Heart left ventricle (tissue), 16 donors: ENCODE measurements around the gene SERP2. TPM values are rescaled to one million over a fixed set of nuclear protein-coding genes. Genes with fewer than 3 reads are reported as not detected.

Experiments
- ATAC-seq, 4 donors: fragments of 200-7000 bp; cut with Tn5 transposase; one replicate each; pipeline ENCODE4 v1.9.1; 2020 to 2022; ENCODE audit warnings: moderate library complexity in 4 of 4, mild to moderate bottlenecking in 3 of 4, moderate number of reproducible peaks in 1 of 4
- DNase-seq, 5 donors: peaks; one replicate each; pipeline ENCODE4 v3.0.0-alpha.2; 2020
- H3K27ac ChIP-seq, 12 donors: fragments of 200-600 bp; sonication (generic) in 4 of 12; one replicate each; pipeline versions ENCODE4 v1.5.0 to v1.8.0; 2016 to 2022; ENCODE audit warnings: mild to moderate bottlenecking in 2 of 12
- H3K27me3 ChIP-seq, 9 donors: fragments of 200-600 bp; sonication (generic) in 2 of 9; one replicate each; pipeline versions ENCODE4 v1.5.1 to v1.8.0; 2016 to 2022; ENCODE audit warnings: mild to moderate bottlenecking in 3 of 9
- H3K36me3 ChIP-seq, 9 donors: fragments of 200-600 bp; sonication (generic) in 2 of 9; one replicate each; pipeline versions ENCODE4 v1.5.0 to v1.8.0; 2018 to 2022; ENCODE audit warnings: mild to moderate bottlenecking in 2 of 9
- H3K4me1 ChIP-seq, 12 donors: fragments of 200-600 bp; sonication (generic) in 4 of 12; one replicate each; pipeline versions ENCODE4 v1.5.0 to v1.8.0; 2016 to 2022; ENCODE audit warnings: mild to moderate bottlenecking in 3 of 12
- H3K4me3 ChIP-seq, 12 donors: fragments of 200-600 bp; sonication (generic) in 4 of 12; one replicate each; pipeline versions ENCODE4 v1.5.0 to v1.8.0; 2017 to 2022; ENCODE audit warnings: mild to moderate bottlenecking in 9 of 12, moderate library complexity in 4 of 12
- H3K9me3 ChIP-seq, 12 donors: fragments of 200-600 bp; sonication (generic) in 4 of 12; one replicate each; pipeline versions ENCODE4 v1.5.0 to v1.8.0; 2016 to 2022; ENCODE audit warnings: mild to moderate bottlenecking in 1 of 12
- POLR2A ChIP-seq, 2 donors: fragments of 450-650 bp; IDR thresholded peaks; one replicate each; pipeline ENCODE4 v1.6.1; 2017; ENCODE audit warnings: antibody characterized with exemption in 2 of 2, mild to moderate bottlenecking in 2 of 2, moderate library complexity in 2 of 2
- WGBS, 4 donors: extraction: QIAGEN DNeasy Blood & Tissue Kit in 2 of 4; methylation state at CpG; one replicate each; pipeline versions ENCODE4 v1.1.5 to v1.1.7; 2013 to 2018; 5-methylcytosine and 5-hydroxymethylcytosine counted together
- intact Hi-C, 10 donors: fragments of 100-400 bp; cut with DNase I; formaldehyde crosslinking; loops; one replicate each; pipeline versions ENCODE4 v1.11.1 to v1.14.2; 2022
- polyA plus RNA-seq, 2 donors: library from polyadenylated mRNA; stranded (reverse); fragments of 200-250 nt; gene quantifications; one replicate each; pipeline ENCODE4 v1.2.3, GENCODE V29; 2013
- total RNA-seq, 9 donors: library from RNA; depleted of rRNA in 2 of 9; stranded (reverse); fragments of >200 nt in 2 of 9; fragmentation: NEBNext Ultra II Directional in 3 of 9; extraction: Animal tissue kit (Norgen Biotek cat#: 25700) in 3 of 9; gene quantifications; one replicate each; pipeline versions ENCODE4 v1.1.0 to v1.2.4, GENCODE V29; 2016 to 2023
- TF ChIP-seq, protein P1 (sequence below), 12 donors: fragments of 200-600 bp; sonication (generic) in 4 of 12; IDR thresholded peaks; one replicate each; pipeline versions ENCODE4 v1.5.0 to v1.8.0; 2018 to 2022; ENCODE audit warnings: antibody characterized with exemption in 12 of 12, mild to moderate bottlenecking in 5 of 12
- donor health status: ischemic (EF 13 %, LVEDD 7.1; RV severe dilation, severe dysfunction).
- donor health status: healthy with polysubstance abuse.
- donor health status: DM: no; HTN: yes; CAD: no.
- donor health status: DM: no; HTN: no; CAD: no.
- donor health status: ischemic (EF 25% LVEDD 6.9; RV normal size, moderate dysfunction).
- donor health status: ischemic (EF 25% LVEDD 5.7; RV mildly dilated, moderate dysfunction).
- donor health status: healthy.
- donor health status: DM: yes; HTN: yes; CAD: no.
- donor health status: ischemic (EF 35%, LVEDD 5.7; RV mildly dilated, moderate dysfunction).
- donor health status: nonischemic (EF 11% LVEDD 7.7; RV severe dilation, severe dysfunction).
- donor health status: DM: yes; HTN: yes; CAD: no.
- donor health status: PGD.
- donor health status: ischemic (EF 29% LVEDD 5.4; RV normal size, mild dysfunction).
- donor health status: nonischemic (EF 23%, LVEDD 6.1; RV moderate dilation, normal function).

The SERP2 gene
- total and polyA plus RNA-seq, 11 donors: 9.6 to 16.6 (median 12.9) TPM

DNA sequence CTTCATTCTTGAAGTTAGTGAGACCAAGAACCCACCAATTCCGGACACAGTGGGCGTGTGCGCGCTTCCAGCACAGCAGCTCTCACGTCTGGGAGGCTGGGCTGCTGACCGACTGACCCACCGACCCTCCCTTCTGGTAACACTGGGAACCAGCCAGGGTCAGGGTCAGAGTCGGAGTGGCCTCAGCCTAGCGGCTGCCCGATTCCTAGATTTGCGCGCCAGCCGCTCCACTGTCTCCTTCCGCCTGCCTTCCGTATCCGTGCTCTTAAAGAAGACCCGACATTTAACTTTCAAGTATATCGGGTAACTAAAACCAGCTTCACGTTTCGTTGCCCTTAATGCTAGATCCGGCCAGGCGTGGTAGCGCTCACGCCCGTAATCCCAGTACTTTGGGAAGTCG, 41.1 kb downstream of the SERP2 start:
- Histone ChIP-seq H3K27me3 (no peaks in the 10 kb centered on the region), H3K4me3 (no peak overlapping the region), H3K9me3 (no peaks in the 10 kb centered on the region), H3K27ac (no peak overlapping the region), H3K4me1 (no peaks in the 10 kb centered on the region), H3K36me3 (no peaks in the 10 kb centered on the region)
- no peak for DNase-seq
- TF ChIP-seq, protein P1, sequence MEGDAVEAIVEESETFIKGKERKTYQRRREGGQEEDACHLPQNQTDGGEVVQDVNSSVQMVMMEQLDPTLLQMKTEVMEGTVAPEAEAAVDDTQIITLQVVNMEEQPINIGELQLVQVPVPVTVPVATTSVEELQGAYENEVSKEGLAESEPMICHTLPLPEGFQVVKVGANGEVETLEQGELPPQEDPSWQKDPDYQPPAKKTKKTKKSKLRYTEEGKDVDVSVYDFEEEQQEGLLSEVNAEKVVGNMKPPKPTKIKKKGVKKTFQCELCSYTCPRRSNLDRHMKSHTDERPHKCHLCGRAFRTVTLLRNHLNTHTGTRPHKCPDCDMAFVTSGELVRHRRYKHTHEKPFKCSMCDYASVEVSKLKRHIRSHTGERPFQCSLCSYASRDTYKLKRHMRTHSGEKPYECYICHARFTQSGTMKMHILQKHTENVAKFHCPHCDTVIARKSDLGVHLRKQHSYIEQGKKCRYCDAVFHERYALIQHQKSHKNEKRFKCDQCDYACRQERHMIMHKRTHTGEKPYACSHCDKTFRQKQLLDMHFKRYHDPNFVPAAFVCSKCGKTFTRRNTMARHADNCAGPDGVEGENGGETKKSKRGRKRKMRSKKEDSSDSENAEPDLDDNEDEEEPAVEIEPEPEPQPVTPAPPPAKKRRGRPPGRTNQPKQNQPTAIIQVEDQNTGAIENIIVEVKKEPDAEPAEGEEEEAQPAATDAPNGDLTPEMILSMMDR (IDR thresholded peaks at IDR 0.05): no peak
- TF ChIP-seq POLR2A (IDR thresholded peaks at IDR 0.05): no peak
- intact Hi-C loops: no loop called here
- WGBS, 4 donors: 95 to 97% (median 96%) methylated on average over 26 of the region's 26 CpGs
- ATAC-seq: no peak

DNA sequence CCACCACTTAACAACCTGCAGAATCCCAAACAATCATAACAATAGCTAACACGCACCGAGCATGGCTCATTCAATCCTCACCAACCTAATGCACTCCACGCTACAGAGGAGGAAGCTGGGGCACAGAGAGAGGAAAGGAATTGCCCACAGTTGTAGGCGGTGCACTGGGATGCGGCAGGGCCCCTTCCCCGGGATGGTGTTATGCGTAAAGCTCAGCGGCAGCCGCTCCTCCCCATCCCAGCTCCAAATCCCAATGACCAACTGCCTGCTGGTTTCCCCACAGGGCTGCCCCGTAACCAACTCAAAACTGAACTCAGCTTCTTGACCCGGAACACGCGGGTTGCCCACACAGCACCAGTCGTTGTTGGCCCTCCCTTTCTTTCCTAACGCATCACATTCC, 42.2 kb downstream of the SERP2 start:
- H3K27me3 ChIP-seq: no peaks in the 10 kb centered on the region
- no peak overlapping the region for H3K4me3 ChIP-seq
- H3K27ac ChIP-seq: no peak overlapping the region
- H3K9me3 ChIP-seq: no peaks in the 10 kb centered on the region
- ATAC-seq (no peak), DNase-seq (no peak)
- H3K4me1 ChIP-seq: no peaks in the 10 kb centered on the region
- H3K36me3 ChIP-seq: no peaks in the 10 kb centered on the region
- TF ChIP-seq, protein P1 (IDR thresholded peaks at IDR 0.05): no peak
- no peak for TF ChIP-seq POLR2A (IDR thresholded peaks at IDR 0.05)
- intact Hi-C loops: no loop called here
- 87 to 91% (median 88%) methylated on average over 15 of the region's 15 CpGs for WGBS, 4 donors

DNA sequence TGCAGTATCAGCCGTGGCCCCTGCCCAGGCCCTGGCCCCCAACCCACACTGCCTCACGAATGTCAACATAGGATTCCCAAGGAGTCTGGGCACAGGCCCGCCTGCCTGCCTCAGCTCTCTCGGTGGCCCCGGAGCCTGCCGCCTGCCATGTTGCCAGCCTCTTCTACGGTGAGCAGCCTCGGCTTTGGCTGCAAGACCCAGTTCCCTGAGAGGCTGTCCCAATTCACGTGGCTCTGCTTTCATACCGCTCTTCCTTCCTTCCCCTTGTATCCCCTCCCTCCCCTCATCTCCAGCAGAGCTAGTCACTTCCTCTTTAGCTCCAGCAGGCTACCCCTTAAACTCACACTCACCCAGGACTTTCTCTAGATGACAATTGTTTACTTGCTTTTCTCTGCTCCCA, 42.7 kb downstream of the SERP2 start:
- H3K27ac ChIP-seq: no peak overlapping the region
- H3K36me3 ChIP-seq: no peaks in the 10 kb centered on the region
- H3K27me3 ChIP-seq: no peaks in the 10 kb centered on the region
- DNase-seq (no peak), ATAC-seq (peak in 2 of 4 donors; percentile 38 to 53)
- no peak for TF ChIP-seq POLR2A (IDR thresholded peaks at IDR 0.05)
- TF ChIP-seq, protein P1 (IDR thresholded peaks at IDR 0.05): no peak
- no peaks in the 10 kb centered on the region for H3K4me1 ChIP-seq
- intact Hi-C loops: no loop called here
- H3K4me3 ChIP-seq: no peak overlapping the region
- 80 to 88% (median 84%) methylated on average over 10 of the region's 10 CpGs for WGBS, 4 donors
- no peaks in the 10 kb centered on the region for H3K9me3 ChIP-seq

- no peak overlapping the region for H3K4me3 ChIP-seq
- intact Hi-C loops: no loop called here
- no peak for ATAC-seq
- WGBS, 4 donors: 94 to 96% (median 96%) methylated on average over 6 of the region's 6 CpGs
- no peaks in the 10 kb centered on the region for H3K9me3 ChIP-seq
- no peak for DNase-seq
- H3K36me3 ChIP-seq: no peaks in the 10 kb centered on the region
- no peaks in the 10 kb centered on the region for H3K4me1 ChIP-seq
- H3K27me3 ChIP-seq: no peaks in the 10 kb centered on the region
- TF ChIP-seq, protein P1 (IDR thresholded peaks at IDR 0.05): no peak
- H3K27ac ChIP-seq: no peak overlapping the region
Measured at GRCh38 chr13:44416744-44417143, 43.1 kb downstream of the SERP2 start.
